Epithelial cell of proximal tubule (primary cell): ENCODE measurements around the gene SLC25A36. TPM values are rescaled to one million over a fixed set of nuclear protein-coding genes. Genes with fewer than 3 reads are reported as not detected.

ENCODE experiments used
- DNase-seq: peaks from one replicate; pipeline ENCODE4 v3.0.0-alpha.2; 2011; ENCODE audit warnings: low read depth
- H3K4me3 ChIP-seq: 2 replicates; pipeline ENCODE4 v1.5.1; 2011; ENCODE audit warnings: low read depth, mild to moderate bottlenecking, low read length
- CTCF ChIP-seq: conservative IDR thresholded peaks from 2 replicates; pipeline ENCODE4 v1.5.1; 2012; ENCODE audit warnings: low read depth, mild to moderate bottlenecking, low read length
- total RNA-seq: library from RNA; depleted of rRNA; stranded (reverse); fragments of >200 nt; gene quantifications from 2 replicates; pipeline ENCODE4 v1.2.3, GENCODE V29; 2015

Gene SLC25A36
- total RNA-seq = 26.8 and 34.4 TPM in 2 replicates

GRCh38 chr3:140941434-140942220 is at the start of gene SLC25A36:
TSS of gene SLC25A36 (plus strand) at chr3:140941836. CDS start at chr3:140942055, 219 bp downstream.
- TF ChIP-seq CTCF = no peak
- DNase-seq = peak; percentile 79
- H3K4me3 ChIP-seq = peak within 1 kb of the TSS; percentile 96

- no peak overlapping the region for H3K4me3 ChIP-seq
- DNase-seq = no peak
Observed at GRCh38 chr3:140896997-140897396, 44.6 kb upstream of the SLC25A36 start.

GRCh38 chr3:140898340-140899180 is 43.1 kb upstream of the SLC25A36 start:
- H3K4me3 ChIP-seq = no peak overlapping the region
- peak; percentile 72 for TF ChIP-seq CTCF
- DNase-seq = peak; percentile 43

More at GRCh38 chr3:140896997-140897396, 44.6 kb upstream of the SLC25A36 start:
- no peak for TF ChIP-seq CTCF

GRCh38 chr3:140899363-140899762 is 42.3 kb upstream of the SLC25A36 start:
- TF ChIP-seq CTCF = no peak
- no peak overlapping the region for H3K4me3 ChIP-seq
- no peak for DNase-seq

- no peak overlapping the region for H3K4me3 ChIP-seq
- no peak for DNase-seq
- no peak for TF ChIP-seq CTCF
Observed at GRCh38 chr3:140902791-140903190, 38.8 kb upstream of the SLC25A36 start.

- H3K4me3 ChIP-seq = no peak overlapping the region
- TF ChIP-seq CTCF = no peak
- DNase-seq = no peak
Observed at GRCh38 chr3:140903196-140903595, 38.4 kb upstream of the SLC25A36 start.
